NB4 (cell line): ENCODE results near the gene GRID2.

Experiments
- DNase-seq: peaks from one replicate; pipeline ENCODE4 v3.0.0; 2010; ENCODE audit warnings: low read depth
- H3K4me3 ChIP-seq: one replicate; pipeline ENCODE4 v1.5.1; 2011; ENCODE audit warnings: mild to moderate bottlenecking, low read depth, low read length, moderate library complexity
- MYC ChIP-seq: IDR thresholded peaks from 2 replicates; pipeline ENCODE4 v1.6.1; 2011; ENCODE audit warnings: low read depth, low read length
- POLR2A ChIP-seq: IDR thresholded peaks from 2 replicates; pipeline ENCODE4 v1.6.1; 2011; ENCODE audit warnings: mild to moderate bottlenecking; ENCODE audit not compliant: insufficient read length; ENCODE audit errors: extremely low read depth
- TF ChIP-seq, protein P1 (sequence below): IDR thresholded peaks from 2 replicates; pipeline ENCODE4 v1.6.1; 2011; ENCODE audit warnings: low read depth, low read length
- TF ChIP-seq, protein P2 (sequence below): IDR thresholded peaks from one replicate; pipeline ENCODE4 v1.5.1; 2012; ENCODE audit warnings: low read depth, low read length

The GRID2 gene

DNA sequence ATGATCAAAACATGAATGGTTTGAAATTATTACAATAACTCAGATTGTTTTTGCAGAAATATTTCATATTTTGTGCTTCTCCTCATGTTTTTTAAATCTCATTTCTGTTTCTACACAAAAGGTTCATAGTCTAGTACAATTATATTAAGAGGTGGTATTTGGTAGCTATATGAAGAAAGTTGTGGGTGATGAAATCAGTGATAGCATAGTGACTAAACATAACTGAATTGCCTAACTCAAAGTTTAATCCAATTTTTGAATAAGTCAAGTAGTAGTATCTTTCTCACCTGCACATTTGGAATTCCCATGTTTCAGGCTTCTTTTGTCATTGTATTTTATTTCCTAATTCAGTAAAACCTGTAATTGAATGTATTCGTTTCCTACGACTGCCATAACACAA lies 648.7 kb downstream of the GRID2 start:
- TF ChIP-seq, protein P1, sequence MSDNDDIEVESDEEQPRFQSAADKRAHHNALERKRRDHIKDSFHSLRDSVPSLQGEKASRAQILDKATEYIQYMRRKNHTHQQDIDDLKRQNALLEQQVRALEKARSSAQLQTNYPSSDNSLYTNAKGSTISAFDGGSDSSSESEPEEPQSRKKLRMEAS, result no peak
- TF ChIP-seq POLR2A (no peak), MYC (no peak)
- TF ChIP-seq, protein P2, sequence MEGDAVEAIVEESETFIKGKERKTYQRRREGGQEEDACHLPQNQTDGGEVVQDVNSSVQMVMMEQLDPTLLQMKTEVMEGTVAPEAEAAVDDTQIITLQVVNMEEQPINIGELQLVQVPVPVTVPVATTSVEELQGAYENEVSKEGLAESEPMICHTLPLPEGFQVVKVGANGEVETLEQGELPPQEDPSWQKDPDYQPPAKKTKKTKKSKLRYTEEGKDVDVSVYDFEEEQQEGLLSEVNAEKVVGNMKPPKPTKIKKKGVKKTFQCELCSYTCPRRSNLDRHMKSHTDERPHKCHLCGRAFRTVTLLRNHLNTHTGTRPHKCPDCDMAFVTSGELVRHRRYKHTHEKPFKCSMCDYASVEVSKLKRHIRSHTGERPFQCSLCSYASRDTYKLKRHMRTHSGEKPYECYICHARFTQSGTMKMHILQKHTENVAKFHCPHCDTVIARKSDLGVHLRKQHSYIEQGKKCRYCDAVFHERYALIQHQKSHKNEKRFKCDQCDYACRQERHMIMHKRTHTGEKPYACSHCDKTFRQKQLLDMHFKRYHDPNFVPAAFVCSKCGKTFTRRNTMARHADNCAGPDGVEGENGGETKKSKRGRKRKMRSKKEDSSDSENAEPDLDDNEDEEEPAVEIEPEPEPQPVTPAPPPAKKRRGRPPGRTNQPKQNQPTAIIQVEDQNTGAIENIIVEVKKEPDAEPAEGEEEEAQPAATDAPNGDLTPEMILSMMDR, result no peak

DNA sequence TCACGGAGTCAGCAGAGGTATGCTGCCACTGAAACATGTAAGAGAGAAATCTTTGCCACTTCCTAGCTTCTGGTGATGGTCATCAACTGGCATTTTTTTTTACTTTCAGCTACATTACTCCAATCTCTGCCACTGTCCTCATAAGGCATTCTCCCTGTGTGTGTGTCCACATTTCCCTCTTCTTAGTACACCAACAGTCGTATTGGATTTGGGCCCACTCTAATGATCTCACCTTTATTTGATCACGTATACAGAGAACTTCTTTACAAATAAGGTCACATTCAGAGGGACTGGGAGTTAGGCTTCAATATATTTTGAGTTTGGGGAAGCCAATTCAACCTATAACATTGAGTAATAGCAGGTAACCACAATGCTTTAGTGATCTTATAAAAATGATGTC lies 649.1 kb downstream of the GRID2 start:
- TF ChIP-seq MYC (no peak), POLR2A (no peak)
- TF ChIP-seq, protein P1, result no peak
- no peak overlapping the region for H3K4me3 ChIP-seq
- no peak for DNase-seq

More for the DNA sequence above, 648.7 kb downstream of the GRID2 start:
- no peak overlapping the region for H3K4me3 ChIP-seq
- no peak for DNase-seq

DNA sequence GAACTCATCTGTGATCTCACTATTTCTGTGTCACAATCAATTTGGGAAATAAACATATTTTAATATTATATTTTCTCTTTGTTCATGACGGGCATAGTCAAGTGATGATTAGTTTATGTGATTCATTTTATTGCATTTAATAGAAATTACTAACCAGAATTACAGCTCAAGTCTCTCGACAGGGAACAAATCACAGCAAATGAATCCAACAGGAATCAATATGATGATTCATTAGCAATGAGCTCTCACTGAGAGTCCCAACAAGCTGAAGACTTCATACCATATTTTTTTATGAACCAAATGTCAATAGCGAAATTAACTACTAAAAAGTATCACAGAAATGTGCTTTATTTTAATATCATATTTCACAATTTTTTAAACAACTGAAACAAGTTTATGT lies 649.7 kb downstream of the GRID2 start:
- no peak overlapping the region for H3K4me3 ChIP-seq
- TF ChIP-seq MYC (no peak), POLR2A (no peak)
- TF ChIP-seq, protein P1, result no peak
- TF ChIP-seq, protein P2, result no peak

DNA sequence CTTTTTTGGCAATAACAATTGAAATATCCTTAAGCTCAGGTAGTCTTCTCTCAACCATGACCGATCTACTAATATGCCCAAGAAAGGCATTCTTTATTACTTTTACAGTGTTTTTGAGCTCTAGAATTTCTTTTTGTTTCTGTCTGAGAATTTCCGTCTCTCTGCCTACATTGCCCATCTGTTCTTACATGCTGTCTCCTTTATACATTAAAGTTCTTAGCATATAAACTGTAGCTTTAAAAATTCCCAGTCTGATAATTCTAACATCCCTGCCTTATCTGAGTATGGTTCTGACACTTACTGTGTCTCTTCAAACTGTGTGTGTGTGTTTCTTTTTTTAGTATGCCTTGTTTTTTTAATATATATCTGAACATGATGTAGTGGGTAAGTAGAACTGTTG lies 658.1 kb downstream of the GRID2 start:
- no peak overlapping the region for H3K4me3 ChIP-seq
- TF ChIP-seq, protein P1, result no peak
- TF ChIP-seq POLR2A, result no peak
- TF ChIP-seq MYC, result no peak
- TF ChIP-seq, protein P2, result no peak
- no peak for DNase-seq

More for the DNA sequence above, 649.7 kb downstream of the GRID2 start:
- no peak for DNase-seq

DNA sequence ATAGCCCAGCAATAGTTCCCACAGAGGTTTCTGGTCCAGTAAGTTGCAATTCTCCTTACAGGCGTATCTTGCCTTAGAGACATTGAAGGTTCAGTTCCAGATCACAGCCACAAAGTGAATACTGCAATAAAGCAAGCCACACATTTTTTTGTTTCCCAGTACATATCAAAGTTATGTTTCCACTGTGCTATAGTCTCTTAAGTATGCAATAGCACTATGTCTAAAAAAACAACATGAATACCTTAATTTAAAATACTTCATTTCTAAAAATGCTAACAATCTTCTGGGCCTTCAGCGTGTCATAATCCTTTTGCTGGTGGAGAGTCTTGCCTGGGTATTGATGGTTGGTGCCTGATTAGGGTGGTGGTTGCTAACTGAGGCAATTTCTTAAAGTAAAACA lies 659.1 kb downstream of the GRID2 start:
- TF ChIP-seq, protein P1, result no peak
- no peak for TF ChIP-seq MYC
- no peak for TF ChIP-seq POLR2A
- TF ChIP-seq, protein P2, result no peak
- no peak for DNase-seq
- no peak overlapping the region for H3K4me3 ChIP-seq

DNA sequence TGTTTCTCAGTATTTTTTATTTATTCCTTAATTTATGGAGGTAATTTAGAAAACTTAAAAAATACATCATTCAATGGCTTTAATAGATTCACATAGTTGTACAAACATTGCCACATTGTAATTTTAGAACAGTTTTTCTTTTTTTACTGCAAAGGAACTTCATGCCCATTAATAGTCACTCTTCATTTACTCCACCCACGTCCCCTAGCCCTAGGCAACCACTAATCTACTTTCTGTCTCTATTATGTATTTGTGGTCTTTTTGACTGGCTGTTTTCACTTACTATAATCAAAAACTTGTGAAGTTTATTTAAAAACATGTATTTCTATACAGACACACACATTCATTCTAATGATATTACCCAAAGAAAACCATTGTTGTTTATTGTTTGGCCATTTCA lies 664.8 kb downstream of the GRID2 start:
- H3K4me3 ChIP-seq, result no peak overlapping the region
- TF ChIP-seq, protein P1, result no peak
- TF ChIP-seq, protein P2, result no peak
- TF ChIP-seq MYC (no peak), POLR2A (no peak)
- no peak for DNase-seq
